ENCODE results near the gene DENND4C. TPM values are rescaled to one million over a fixed set of nuclear protein-coding genes. Genes with fewer than 3 reads are reported as not detected.

The DENND4C gene
- total RNA-seq, 1 donor from 2014 or later = 105 TPM

GRCh38 chr9:19269582-19269981, 39.1 kb downstream of the DENND4C start:
- intact Hi-C loops (cut with DNase I) = no loop called here
- Histone ChIP-seq H3K27ac (no peak overlapping the region), H3K4me1 (peaks cover 6% of the 10 kb centered on the region), H3K27me3 (no peaks in the 10 kb centered on the region), H3K4me3 (no peak overlapping the region), H3K9me3 (no peaks in the 10 kb centered on the region), H3K36me3 (no peaks in the 10 kb centered on the region)
- no peak for TF ChIP-seq CTCF (IDR thresholded peaks at IDR 0.05)
- ATAC-seq (no peak), DNase-seq (no peak)

GRCh38 chr9:19270421-19270949, 40.0 kb downstream of the DENND4C start:
- no peaks in the 10 kb centered on the region for H3K36me3 ChIP-seq
- H3K27me3 ChIP-seq = no peaks in the 10 kb centered on the region

GRCh38 chr9:19271081-19271480, 40.6 kb downstream of the DENND4C start:
- intact Hi-C loops (cut with DNase I) = no loop called here
- Histone ChIP-seq H3K4me3 (no peak overlapping the region), H3K27ac (no peak overlapping the region), H3K9me3 (no peaks in the 10 kb centered on the region), H3K27me3 (no peaks in the 10 kb centered on the region), H3K4me1 (no peaks in the 10 kb centered on the region), H3K36me3 (peaks cover under 1% of the 10 kb centered on the region)
- no peak for ATAC-seq
- DNase-seq = no peak
- no peak for TF ChIP-seq CTCF (IDR thresholded peaks at IDR 0.05)

More at GRCh38 chr9:19270421-19270949, 40.0 kb downstream of the DENND4C start:
- intact Hi-C loops (cut with DNase I) = no loop called here
- no peak for TF ChIP-seq CTCF (IDR thresholded peaks at IDR 0.05)
- H3K4me3 ChIP-seq = no peak overlapping the region
- DNase-seq (no peak), ATAC-seq (no peak)
- H3K27ac ChIP-seq = no peak overlapping the region
- no peaks in the 10 kb centered on the region for H3K4me1 ChIP-seq
- no peaks in the 10 kb centered on the region for H3K9me3 ChIP-seq

- Histone ChIP-seq H3K9me3 (no peaks in the 10 kb centered on the region), H3K4me3 (no peak overlapping the region), H3K36me3 (peaks cover 6% of the 10 kb centered on the region), H3K4me1 (peaks cover 5% of the 10 kb centered on the region), H3K27me3 (no peaks in the 10 kb centered on the region), H3K27ac (no peak overlapping the region)
- DNase-seq (no peak), ATAC-seq (no peak)
- intact Hi-C loops (cut with DNase I) = no loop called here
- TF ChIP-seq CTCF (IDR thresholded peaks at IDR 0.05) = no peak
Measured at GRCh38 chr9:19281801-19282200, 51.3 kb downstream of the DENND4C start.

GRCh38 chr9:19283072-19283710, 52.7 kb downstream of the DENND4C start:
- no peaks in the 10 kb centered on the region for H3K9me3 ChIP-seq
- H3K27ac ChIP-seq = no peak overlapping the region
- no peak for ATAC-seq
- peaks cover 6% of the 10 kb centered on the region for H3K36me3 ChIP-seq
- no peak for DNase-seq
- H3K4me3 ChIP-seq = no peak overlapping the region
- TF ChIP-seq CTCF (IDR thresholded peaks at IDR 0.05) = no peak
- H3K27me3 ChIP-seq = no peaks in the 10 kb centered on the region
- intact Hi-C loops (cut with DNase I) = no loop called here
- no peaks in the 10 kb centered on the region for H3K4me1 ChIP-seq
